Sigmoid colon (tissue), 4 donors: ENCODE measurements around the gene TSPAN12.
"Not testable (repeated sequence)": the region's sequence is repeated elsewhere in the genome, so short reads cannot be mapped to it uniquely, and the experiment has no call there.

ENCODE experiments used
- CTCF ChIP-seq, 4 experiments: fragments of 450-650 bp in 3 of 4; fragments of 200-600 bp in 1 of 4; IDR thresholded peaks; one replicate each; pipeline ENCODE4 v1.5.1; 2016 to 2019; ENCODE audit warnings: antibody characterized with exemption in 4 of 4, mild to moderate bottlenecking in 3 of 4, moderate library complexity in 2 of 4
- EP300 ChIP-seq, 4 donors: sonication (generic); formaldehyde crosslinking; IDR thresholded peaks; one replicate each; pipeline ENCODE4 v1.6.1; 2017; ENCODE audit warnings: antibody characterized with exemption in 4 of 4
- POLR2A ChIP-seq, 2 donors: fragments of 450-650 bp; IDR thresholded peaks; one replicate each; pipeline ENCODE4 v1.6.1; 2016; ENCODE audit warnings: antibody characterized with exemption in 2 of 2, mild to moderate bottlenecking in 2 of 2, moderate library complexity in 2 of 2
- POLR2AphosphoS5 ChIP-seq, 4 donors: sonication (generic); formaldehyde crosslinking; IDR thresholded peaks; one replicate each; pipeline ENCODE4 v1.6.1; 2017; ENCODE audit warnings: antibody characterized with exemption in 4 of 4

GRCh38 chr7:120885602-120886001 is 27.7 kb upstream of the TSPAN12 start:
- not testable (repeated sequence) for TF ChIP-seq CTCF, EP300, POLR2AphosphoS5, POLR2A (IDR thresholded peaks at IDR 0.05)
